H9 (cell line): ENCODE measurements around the gene ACYP2. TPM values are rescaled to one million over a fixed set of nuclear protein-coding genes. Genes with fewer than 3 reads are reported as not detected.

Experiments
- DNase-seq: peaks from one replicate; pipeline ENCODE4 v3.0.0-alpha.2; 2017
- H2AFZ ChIP-seq: one replicate; pipeline ENCODE4 v1.6.1; 2013; ENCODE audit warnings: mild to moderate bottlenecking, low read length, control low read depth, moderate library complexity
- H2AK5ac ChIP-seq: 2 replicates; pipeline ENCODE4 v1.6.1; 2013; ENCODE audit warnings: low read length, control low read depth, mixed read lengths; ENCODE audit not compliant: insufficient read length
- H2BK120ac ChIP-seq: one replicate; pipeline ENCODE4 v1.6.1; 2013; ENCODE audit warnings: low read depth, mild to moderate bottlenecking, low read length, control low read depth, inconsistent platforms; ENCODE audit not compliant: poor library complexity, severe bottlenecking
- H2BK12ac ChIP-seq: 2 replicates; pipeline ENCODE4 v1.6.1; 2013; ENCODE audit warnings: low read length, control low read depth, mixed read lengths, low read depth; ENCODE audit not compliant: insufficient read length
- H2BK15ac ChIP-seq: 2 replicates; pipeline ENCODE4 v1.6.1; 2013; ENCODE audit warnings: low read depth, low read length, control low read depth
- H2BK20ac ChIP-seq: one replicate; pipeline ENCODE4 v1.6.1; 2013; ENCODE audit warnings: low read depth, mild to moderate bottlenecking, low read length, control low read depth, inconsistent platforms; ENCODE audit not compliant: poor library complexity, severe bottlenecking
- H2BK5ac ChIP-seq: 2 replicates; pipeline ENCODE4 v1.6.1; 2013; ENCODE audit warnings: low read length, control low read depth, mixed read lengths; ENCODE audit not compliant: insufficient read length
- H3K14ac ChIP-seq: 2 replicates; pipeline ENCODE4 v1.6.1; 2013; ENCODE audit warnings: low read length, control low read depth; ENCODE audit not compliant: insufficient read depth
- H3K18ac ChIP-seq: 2 replicates; pipeline ENCODE4 v1.6.1; 2013; ENCODE audit warnings: low read depth, mild to moderate bottlenecking, mixed read lengths, low read length, control low read depth; ENCODE audit not compliant: insufficient read length
- H3K23ac ChIP-seq: 2 replicates; pipeline ENCODE4 v1.6.1; 2013; ENCODE audit warnings: low read length, control low read depth, mixed read lengths, low read depth; ENCODE audit not compliant: insufficient read length
- H3K23me2 ChIP-seq: 2 replicates; pipeline ENCODE4 v1.6.1; 2013; ENCODE audit warnings: low read depth, mild to moderate bottlenecking, mixed read lengths, low read length, control low read depth; ENCODE audit not compliant: insufficient read length, poor library complexity, severe bottlenecking
- H3K27ac ChIP-seq: 2 replicates; pipeline ENCODE4 v1.5.1; 2013; ENCODE audit warnings: low read length, control low read depth, mixed read lengths, low read depth; ENCODE audit not compliant: insufficient read length
- H3K27me3 ChIP-seq: 2 replicates; pipeline ENCODE4 v1.6.1; 2013; ENCODE audit warnings: low read length, control low read depth, inconsistent platforms; ENCODE audit not compliant: insufficient read depth
- H3K4ac ChIP-seq: 2 replicates; pipeline ENCODE4 v1.6.1; 2013; ENCODE audit warnings: low read depth, mild to moderate bottlenecking, control low read depth, inconsistent platforms, low read length, moderate library complexity
- H3K4me1 ChIP-seq: 2 replicates; pipeline ENCODE4 v1.6.1; 2013; ENCODE audit warnings: low read length, control low read depth, inconsistent platforms; ENCODE audit not compliant: insufficient read depth
- H3K4me2 ChIP-seq: 2 replicates; pipeline ENCODE4 v1.6.1; 2013; ENCODE audit warnings: low read length, control low read depth, mixed read lengths; ENCODE audit not compliant: insufficient read length, insufficient read depth
- H3K56ac ChIP-seq: 2 replicates; pipeline ENCODE4 v1.6.1; 2013; ENCODE audit warnings: low read depth, mild to moderate bottlenecking, mixed read lengths, low read length, control low read depth; ENCODE audit not compliant: insufficient read length
- H3K79me1 ChIP-seq: 2 replicates; pipeline ENCODE4 v1.6.1; 2013; ENCODE audit warnings: low read depth, mild to moderate bottlenecking, moderate library complexity, low read length, control low read depth, inconsistent platforms; ENCODE audit not compliant: insufficient read depth, poor library complexity, severe bottlenecking
- H3K79me2 ChIP-seq: 2 replicates; pipeline ENCODE4 v1.6.1; 2013; ENCODE audit warnings: low read length, control low read depth, inconsistent platforms; ENCODE audit not compliant: insufficient read depth
- H3K9ac ChIP-seq: 2 replicates; pipeline ENCODE4 v1.6.1; 2013; ENCODE audit warnings: low read length, control low read depth, mixed read lengths; ENCODE audit not compliant: insufficient read length; ENCODE audit errors: extremely low read depth
- H3K9me3 ChIP-seq: one replicate; pipeline ENCODE4 v1.6.1; 2013; ENCODE audit warnings: low read depth, low read length, inconsistent platforms; ENCODE audit not compliant: control insufficient read depth
- H3T11ph ChIP-seq: one replicate; pipeline ENCODE4 v1.6.1; 2013; ENCODE audit warnings: mild to moderate bottlenecking, low read length, control low read depth, inconsistent platforms
- H4K20me1 ChIP-seq: one replicate; pipeline ENCODE4 v1.6.1; 2013; ENCODE audit not compliant: control insufficient read depth, insufficient read length, insufficient read depth
- H4K5ac ChIP-seq: 2 replicates; pipeline ENCODE4 v1.6.1; 2013; ENCODE audit warnings: low read depth, mild to moderate bottlenecking, mixed read lengths, low read length, control low read depth; ENCODE audit not compliant: insufficient read length
- H4K8ac ChIP-seq: replicated peaks from 2 replicates; pipeline ENCODE4 v1.6.1; 2013; ENCODE audit warnings: low read length, control low read depth, mixed read lengths, low read depth; ENCODE audit not compliant: insufficient read length
- H4K91ac ChIP-seq: 2 replicates; pipeline ENCODE4 v1.6.1; 2013; ENCODE audit warnings: low read depth, mild to moderate bottlenecking, moderate library complexity, mixed read lengths, low read length, control low read depth; ENCODE audit not compliant: insufficient read length
- H3K27ac Mint-ChIP-seq, 3 experiments: 2 replicates in 2 of 3; 3 replicates in 1 of 3; pipeline ENCODE4 v1.8.0; 2020 to 2021; ENCODE audit warnings: mixed read lengths in 3 of 3, mild to moderate bottlenecking in 1 of 3, moderate library complexity in 1 of 3
- H3K27me3 Mint-ChIP-seq: 2 replicates; pipeline ENCODE4 v1.8.0; 2021; ENCODE audit warnings: low read depth, mild to moderate bottlenecking, moderate library complexity, mixed read lengths
- H3K36me3 Mint-ChIP-seq, 3 experiments: 2 replicates in 2 of 3; 3 replicates in 1 of 3; pipeline ENCODE4 v1.8.0; 2020 to 2021; ENCODE audit warnings: low read depth in 3 of 3, mixed read lengths in 3 of 3; ENCODE audit not compliant: insufficient read depth in 1 of 3
- H3K4me1 Mint-ChIP-seq, 2 experiments: 2 replicates each; pipeline ENCODE4 v1.8.0; 2020; ENCODE audit warnings: mixed read lengths in 2 of 2
- H3K4me3 Mint-ChIP-seq, 2 experiments: 2 replicates in 1 of 2; 3 replicates in 1 of 2; pipeline ENCODE4 v1.8.0; 2020 to 2021; ENCODE audit warnings: mild to moderate bottlenecking in 2 of 2, mixed read lengths in 2 of 2, moderate library complexity in 1 of 2
- H3K9me3 Mint-ChIP-seq, 2 experiments: 2 replicates in 1 of 2; 3 replicates in 1 of 2; pipeline ENCODE4 v1.8.0; 2020; ENCODE audit warnings: mild to moderate bottlenecking in 2 of 2, mixed read lengths in 2 of 2, moderate library complexity in 1 of 2
- CTCF ChIP-seq: fragments of 200-600 bp; sonication (generic); conservative IDR thresholded peaks from 3 replicates; pipeline ENCODE4 v1.8.0; 2021; ENCODE audit warnings: antibody characterized with exemption, mild to moderate bottlenecking
- WGBS: extraction: QIAGEN DNeasy Blood & Tissue Kit; methylation state at CpG from one replicate; pipeline ENCODE4 v1.1.7; 2013; ENCODE audit warnings: missing lambda C conversion rate, low lambda C conversion rate, mixed read lengths; ENCODE audit not compliant: insufficient read length; ENCODE audit errors: extremely low coverage; 5-methylcytosine and 5-hydroxymethylcytosine counted together
- total RNA-seq: library from RNA; stranded (reverse); gene quantifications from 2 replicates; pipeline ENCODE4 v1.2.1, GENCODE V29; 2021

The ACYP2 gene
- total RNA-seq, 1 experiment from 2014 or later = 3.2 TPM

GRCh38 chr2:54271843-54272627, 156.6 kb downstream of the ACYP2 start:
- no peak overlapping the region for H2BK12ac ChIP-seq
- Mint-ChIP-seq H3K36me3 (no peaks in the 10 kb centered on the region; a peak in 1 of 7 replicates), H3K27me3 (no peaks in the 10 kb centered on the region), H3K4me3 (no peak overlapping the region), H3K27ac (no peak overlapping the region), H3K4me1 (no peaks in the 10 kb centered on the region), H3K9me3 (no peaks in the 10 kb centered on the region)
- no peak overlapping the region for H3K27ac ChIP-seq
- no peak overlapping the region for H4K8ac ChIP-seq
- H2AK5ac ChIP-seq = no peak overlapping the region
- no peak overlapping the region for H3K18ac ChIP-seq
- no peaks in the 10 kb centered on the region for H3K79me2 ChIP-seq
- H2AFZ ChIP-seq = no peak overlapping the region
- no peak overlapping the region for H3K9ac ChIP-seq
- H4K20me1 ChIP-seq = no peaks in the 10 kb centered on the region
- H3K23ac ChIP-seq = no peak overlapping the region
- WGBS = no CpG with 5 or more reads among the region's 6 CpGs
- no peak overlapping the region for H4K5ac ChIP-seq
- no peak for TF ChIP-seq CTCF
- no peaks in the 10 kb centered on the region for H3K27me3 ChIP-seq
- no peak overlapping the region for H2BK20ac ChIP-seq
- no peak overlapping the region for H3K4me2 ChIP-seq
- no peak overlapping the region for H3K56ac ChIP-seq
- DNase-seq = no peak
- H3K14ac ChIP-seq = no peak overlapping the region
- H4K91ac ChIP-seq = no peak overlapping the region
- H3T11ph ChIP-seq = no peak overlapping the region
- H3K9me3 ChIP-seq = no peaks in the 10 kb centered on the region
- H3K79me1 ChIP-seq = no peaks in the 10 kb centered on the region
- H2BK15ac ChIP-seq = no peak overlapping the region
- H2BK5ac ChIP-seq = no peak overlapping the region
- no peak overlapping the region for H2BK120ac ChIP-seq
- no peaks in the 10 kb centered on the region for H3K4me1 ChIP-seq
- no peaks in the 10 kb centered on the region for H3K23me2 ChIP-seq
- no peak overlapping the region for H3K4ac ChIP-seq
